ENCODE data around the gene G0S2.

The G0S2 gene

DNA sequence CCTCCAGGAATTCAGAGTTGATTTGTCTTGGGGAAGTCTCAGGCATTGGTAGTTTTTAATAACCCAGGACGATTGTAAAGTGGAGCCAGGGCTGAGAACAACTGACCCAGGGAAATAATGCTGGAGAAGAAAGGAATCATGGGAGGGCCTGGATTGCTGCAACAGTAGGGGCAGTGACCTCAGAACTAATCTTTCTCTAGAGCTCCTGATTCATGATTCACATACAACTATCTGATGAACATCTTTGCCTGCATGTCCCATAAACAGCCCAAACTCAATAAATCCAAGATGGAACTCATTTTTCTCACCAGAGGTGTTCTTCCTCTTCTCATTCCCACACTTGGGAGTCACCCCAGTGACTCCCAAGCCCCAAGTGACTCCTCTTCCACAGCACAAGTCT, 8.1 kb upstream of the G0S2 start:
- no peak for TF ChIP-seq EZH2 (IDR thresholded peaks at IDR 0.05; ENCODE audit: borderline replicate concordance, low read length)
- TF ChIP-seq, protein P1, sequence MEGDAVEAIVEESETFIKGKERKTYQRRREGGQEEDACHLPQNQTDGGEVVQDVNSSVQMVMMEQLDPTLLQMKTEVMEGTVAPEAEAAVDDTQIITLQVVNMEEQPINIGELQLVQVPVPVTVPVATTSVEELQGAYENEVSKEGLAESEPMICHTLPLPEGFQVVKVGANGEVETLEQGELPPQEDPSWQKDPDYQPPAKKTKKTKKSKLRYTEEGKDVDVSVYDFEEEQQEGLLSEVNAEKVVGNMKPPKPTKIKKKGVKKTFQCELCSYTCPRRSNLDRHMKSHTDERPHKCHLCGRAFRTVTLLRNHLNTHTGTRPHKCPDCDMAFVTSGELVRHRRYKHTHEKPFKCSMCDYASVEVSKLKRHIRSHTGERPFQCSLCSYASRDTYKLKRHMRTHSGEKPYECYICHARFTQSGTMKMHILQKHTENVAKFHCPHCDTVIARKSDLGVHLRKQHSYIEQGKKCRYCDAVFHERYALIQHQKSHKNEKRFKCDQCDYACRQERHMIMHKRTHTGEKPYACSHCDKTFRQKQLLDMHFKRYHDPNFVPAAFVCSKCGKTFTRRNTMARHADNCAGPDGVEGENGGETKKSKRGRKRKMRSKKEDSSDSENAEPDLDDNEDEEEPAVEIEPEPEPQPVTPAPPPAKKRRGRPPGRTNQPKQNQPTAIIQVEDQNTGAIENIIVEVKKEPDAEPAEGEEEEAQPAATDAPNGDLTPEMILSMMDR (IDR thresholded peaks at IDR 0.05; ENCODE audit: low read length) = no peak
- Histone ChIP-seq H3K36me3 (ENCODE audit: insufficient read depth, low read length) (no peaks in the 10 kb centered on the region), H3F3A (ENCODE audit: insufficient read depth, low read length) (no peaks in the 10 kb centered on the region), H3K4me1 (ENCODE audit: insufficient read depth, low read length, severe bottlenecking) (no peaks in the 10 kb centered on the region), H3K27me3 (ENCODE audit: insufficient read depth, low read length) (no peaks in the 10 kb centered on the region; the same call in 1 of the 2 replicates), H3K4me2 (ENCODE audit: low read length) (no peak overlapping the region), H3K9me3 (ENCODE audit: low read length) (no peaks in the 10 kb centered on the region), H3K9ac (ENCODE audit: low read length) (no peak overlapping the region), H3K4me3 (ENCODE audit: low read depth, low read length, poor library complexity, severe bottlenecking) (no peak overlapping the region), H2AFZ (ENCODE audit: low read length) (no peak overlapping the region), H4K20me1 (ENCODE audit: insufficient read depth, low read length) (no peaks in the 10 kb centered on the region), H3K9me2 (ENCODE audit: low read depth, low read length) (no peaks in the 10 kb centered on the region), H3K79me2 (ENCODE audit: insufficient read depth, low read length) (no peaks in the 10 kb centered on the region), H3K27ac (ENCODE audit: low read depth, low read length, poor library complexity, severe bottlenecking) (no peak overlapping the region)

DNA sequence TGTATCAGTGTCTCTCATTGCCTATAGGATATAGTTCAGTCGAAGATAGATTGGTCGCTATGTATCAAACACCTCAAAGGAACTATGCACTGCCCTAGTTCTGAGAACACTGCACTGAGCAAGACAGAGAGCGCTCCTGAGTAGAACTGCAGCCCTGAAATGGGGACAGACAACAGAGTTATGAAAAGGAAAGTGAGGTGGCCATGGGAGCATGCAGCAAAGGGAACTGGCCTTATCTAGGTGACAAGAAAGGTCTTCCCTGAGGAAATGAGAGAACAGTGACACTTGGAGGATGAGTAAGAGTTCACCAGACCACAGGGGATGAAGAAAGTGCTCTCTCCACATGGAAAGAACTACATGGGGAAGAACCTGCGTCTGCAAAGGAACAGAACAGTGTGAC, 7.5 kb upstream of the G0S2 start:
- no peaks in the 10 kb centered on the region for H3K9me2 ChIP-seq (ENCODE audit: low read depth, low read length)
- H3K9ac ChIP-seq (ENCODE audit: low read length) = no peak overlapping the region
- H3K27ac ChIP-seq (ENCODE audit: low read depth, low read length, poor library complexity, severe bottlenecking) = no peak overlapping the region
- TF ChIP-seq, protein P1 (IDR thresholded peaks at IDR 0.05; ENCODE audit: low read length) = no peak
- TF ChIP-seq EZH2 (IDR thresholded peaks at IDR 0.05; ENCODE audit: borderline replicate concordance, low read length) = no peak
- no peaks in the 10 kb centered on the region; the same call in 1 of the 2 replicates for H3K27me3 ChIP-seq (ENCODE audit: insufficient read depth, low read length)
- no peaks in the 10 kb centered on the region for H3K79me2 ChIP-seq (ENCODE audit: insufficient read depth, low read length)
- no peak overlapping the region for H3K4me2 ChIP-seq (ENCODE audit: low read length)
- H3K4me3 ChIP-seq (ENCODE audit: low read depth, low read length, poor library complexity, severe bottlenecking) = no peak overlapping the region
- H3K9me3 ChIP-seq (ENCODE audit: low read length) = no peaks in the 10 kb centered on the region
- no peak overlapping the region for H2AFZ ChIP-seq (ENCODE audit: low read length)
- H4K20me1 ChIP-seq (ENCODE audit: insufficient read depth, low read length) = no peaks in the 10 kb centered on the region
- H3K4me1 ChIP-seq (ENCODE audit: insufficient read depth, low read length, severe bottlenecking) = no peaks in the 10 kb centered on the region
- H3F3A ChIP-seq (ENCODE audit: insufficient read depth, low read length) = no peaks in the 10 kb centered on the region
- H3K36me3 ChIP-seq (ENCODE audit: insufficient read depth, low read length) = no peaks in the 10 kb centered on the region

DNA sequence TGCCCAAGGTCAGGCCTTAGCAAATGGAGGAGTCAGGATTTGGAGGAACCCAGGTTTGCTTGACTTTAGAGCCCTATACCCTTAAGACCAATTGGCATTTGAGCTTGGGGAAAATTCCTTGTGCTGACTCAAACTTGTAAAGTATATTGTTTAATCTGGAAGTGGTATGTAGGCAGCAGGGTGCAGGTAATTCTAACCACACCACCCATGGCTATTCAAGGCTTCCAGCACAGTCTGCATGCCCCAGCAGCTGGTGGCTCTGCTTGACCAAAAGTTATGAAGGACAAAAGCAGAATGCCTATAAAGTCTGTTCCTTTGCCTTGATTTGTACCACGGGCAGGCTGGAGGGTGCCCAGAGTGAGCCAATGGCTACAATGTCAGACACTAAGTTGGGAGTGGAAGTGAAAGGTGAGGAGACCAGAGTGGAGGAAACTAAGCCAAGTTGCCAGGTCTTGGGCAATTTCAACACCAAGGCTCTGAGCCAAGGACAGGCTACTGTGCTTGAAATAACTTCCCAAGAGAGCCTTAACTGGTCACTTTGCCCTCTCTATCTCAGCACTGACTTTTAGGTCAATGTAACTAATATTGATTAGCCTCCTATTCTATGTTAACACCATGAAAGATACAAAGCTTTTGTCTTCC, 4.7 kb upstream of the G0S2 start:
- Histone ChIP-seq H3K9ac (ENCODE audit: low read length) (no peak overlapping the region), H3F3A (ENCODE audit: insufficient read depth, low read length) (no peaks in the 10 kb centered on the region), H3K9me3 (ENCODE audit: low read length) (no peaks in the 10 kb centered on the region), H3K36me3 (ENCODE audit: insufficient read depth, low read length) (no peaks in the 10 kb centered on the region), H3K9me2 (ENCODE audit: low read depth, low read length) (no peaks in the 10 kb centered on the region), H2AFZ (ENCODE audit: low read length) (no peak overlapping the region), H3K27me3 (ENCODE audit: insufficient read depth, low read length) (no peaks in the 10 kb centered on the region; the same call in 1 of the 2 replicates), H3K27ac (ENCODE audit: low read depth, low read length, poor library complexity, severe bottlenecking) (no peak overlapping the region), H3K4me1 (ENCODE audit: insufficient read depth, low read length, severe bottlenecking) (no peaks in the 10 kb centered on the region), H3K4me3 (ENCODE audit: low read depth, low read length, poor library complexity, severe bottlenecking) (no peak overlapping the region), H4K20me1 (ENCODE audit: insufficient read depth, low read length) (no peaks in the 10 kb centered on the region), H3K79me2 (ENCODE audit: insufficient read depth, low read length) (no peaks in the 10 kb centered on the region), H3K4me2 (ENCODE audit: low read length) (no peak overlapping the region)
- TF ChIP-seq, protein P1 (IDR thresholded peaks at IDR 0.05; ENCODE audit: low read length) = no peak
- TF ChIP-seq EZH2 (IDR thresholded peaks at IDR 0.05; ENCODE audit: borderline replicate concordance, low read length) = no peak

All from OCI-LY1 (cell line).